ENCODE results near the gene NME8.

DNA sequence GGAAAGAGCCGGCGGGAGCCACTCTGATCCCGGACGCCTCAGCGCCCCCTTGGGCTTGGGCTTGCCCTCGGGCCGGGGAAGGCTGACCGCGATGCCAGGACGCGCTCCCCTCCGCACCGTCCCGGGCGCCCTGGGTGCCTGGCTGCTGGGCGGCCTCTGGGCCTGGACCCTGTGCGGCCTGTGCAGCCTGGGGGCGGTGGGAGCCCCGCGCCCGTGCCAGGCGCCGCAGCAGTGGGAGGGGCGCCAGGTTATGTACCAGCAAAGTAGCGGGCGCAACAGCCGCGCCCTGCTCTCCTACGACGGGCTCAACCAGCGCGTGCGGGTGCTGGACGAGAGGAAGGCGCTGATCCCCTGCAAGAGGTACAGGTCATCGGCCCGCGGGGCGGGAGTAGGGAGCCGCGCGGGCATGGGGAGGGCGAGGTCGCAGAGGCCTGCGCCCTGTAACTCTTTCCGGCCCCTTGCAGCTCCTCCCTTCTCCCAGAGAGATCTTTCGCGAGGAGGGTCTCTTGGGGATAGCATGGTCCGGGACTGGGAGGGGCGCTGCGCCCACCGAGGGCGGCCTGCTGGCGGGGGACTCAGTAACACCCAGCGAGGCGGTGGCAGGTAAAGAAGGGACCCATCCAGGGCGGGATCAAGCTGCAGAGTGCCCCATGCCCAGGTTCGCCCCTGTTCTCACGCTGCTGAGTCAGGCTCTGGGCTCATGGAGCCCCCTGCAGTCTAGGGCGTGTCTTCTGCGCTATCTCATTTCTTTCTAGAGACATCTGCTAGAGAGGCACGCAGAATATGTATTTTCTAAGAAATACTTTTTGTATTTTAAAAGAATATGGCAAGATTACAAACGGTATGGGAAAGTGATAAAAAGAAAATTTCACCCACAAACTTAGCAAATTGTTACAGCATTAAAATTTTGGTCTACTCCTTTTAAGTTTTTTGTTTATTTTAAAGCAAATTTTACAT is 72.7 kb downstream of the NME8 start:
- TF ChIP-seq EZH2 (IDR thresholded peaks at IDR 0.05) = no peak
- peak; percentile 61; the same call in 1 of the 2 replicates for TF ChIP-seq POLR2AphosphoS5 (IDR thresholded peaks at IDR 0.05; ENCODE audit: borderline replicate concordance, low read depth, low read length)
- no peak for TF ChIP-seq FOXP2 (optimal IDR thresholded peaks at IDR 0.05; ENCODE audit: control extremely low read depth, extremely low read length, insufficient read depth)

All from SK-N-MC (cell line).